ENCODE data around the gene HMG20B. TPM values are rescaled to one million over a fixed set of nuclear protein-coding genes. Genes with fewer than 3 reads are reported as not detected.

The HMG20B gene
- total RNA-seq, 1 experiment from 2014 or later = 146 TPM

DNA sequence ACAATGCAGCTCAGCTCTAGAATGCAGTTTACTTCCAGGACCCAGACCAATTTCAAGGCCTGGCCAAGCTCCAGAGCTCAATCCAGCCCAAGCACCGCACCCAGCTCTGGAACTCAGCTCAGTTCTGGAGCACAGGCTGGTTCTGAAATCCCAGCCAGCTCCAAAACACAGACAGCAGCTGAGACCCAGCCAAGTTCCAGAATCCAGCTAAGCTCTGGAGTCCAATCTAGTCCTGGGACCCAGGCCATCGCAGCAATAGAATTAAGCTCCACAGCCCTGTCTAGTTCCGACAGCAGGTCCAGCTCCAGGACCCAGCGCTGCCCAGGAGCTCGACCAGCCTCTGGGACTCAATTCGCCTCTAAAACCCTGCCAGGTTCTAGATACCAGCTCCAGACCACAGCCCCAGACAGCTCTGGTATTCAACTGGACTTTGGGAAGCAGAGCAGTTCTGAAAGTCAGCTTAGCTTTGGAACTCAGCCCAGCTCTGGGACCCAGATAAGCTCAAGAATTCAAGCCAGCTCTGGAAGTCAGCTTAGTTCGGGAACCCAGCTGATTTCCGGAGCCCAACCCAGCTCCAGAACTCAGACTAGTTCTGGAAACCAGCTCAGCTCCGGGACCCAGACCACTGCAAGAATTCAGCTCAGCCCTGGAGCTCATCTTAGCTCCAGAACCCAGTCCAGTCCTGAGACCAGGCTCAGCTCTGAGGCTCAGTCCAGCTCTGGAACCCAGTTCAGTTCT is 19.3 kb downstream of the HMG20B start:
- CTCF ChIA-PET = no interaction called here
- Histone ChIP-seq H3K27ac (ENCODE audit: low read length) (no peak overlapping the region), H2AFZ (ENCODE audit: low read length) (no peak overlapping the region), H3K4me1 (ENCODE audit: insufficient read depth, low read length) (no peaks in the 10 kb centered on the region), H3F3A (ENCODE audit: low read length, unreplicated experiment) (no peaks in the 10 kb centered on the region), H3K36me3 (ENCODE audit: low read depth, low read length) (no peaks in the 10 kb centered on the region), H3K79me2 (ENCODE audit: low read length) (no peaks in the 10 kb centered on the region), H3K4me2 (ENCODE audit: low read length) (no peak overlapping the region), H3K9me3 (ENCODE audit: low read length) (no peaks in the 10 kb centered on the region), H3K9me2 (replicated peaks; ENCODE audit: low read length) (no peaks in the 10 kb centered on the region), H4K20me1 (ENCODE audit: low read length) (no peaks in the 10 kb centered on the region), H3K9ac (ENCODE audit: low read length) (no peak overlapping the region), H3K27me3 (ENCODE audit: low read length) (no peaks in the 10 kb centered on the region), H3K4me3 (ENCODE audit: low read length) (no peak overlapping the region)
- intact Hi-C loops (cut with micrococcal nuclease) = no loop called here
- ATAC-seq (no peak), DNase-seq (no peak)
- BruUV-seq (replicated peaks) = no TSS peak
- TF ChIP-seq, protein P1, sequence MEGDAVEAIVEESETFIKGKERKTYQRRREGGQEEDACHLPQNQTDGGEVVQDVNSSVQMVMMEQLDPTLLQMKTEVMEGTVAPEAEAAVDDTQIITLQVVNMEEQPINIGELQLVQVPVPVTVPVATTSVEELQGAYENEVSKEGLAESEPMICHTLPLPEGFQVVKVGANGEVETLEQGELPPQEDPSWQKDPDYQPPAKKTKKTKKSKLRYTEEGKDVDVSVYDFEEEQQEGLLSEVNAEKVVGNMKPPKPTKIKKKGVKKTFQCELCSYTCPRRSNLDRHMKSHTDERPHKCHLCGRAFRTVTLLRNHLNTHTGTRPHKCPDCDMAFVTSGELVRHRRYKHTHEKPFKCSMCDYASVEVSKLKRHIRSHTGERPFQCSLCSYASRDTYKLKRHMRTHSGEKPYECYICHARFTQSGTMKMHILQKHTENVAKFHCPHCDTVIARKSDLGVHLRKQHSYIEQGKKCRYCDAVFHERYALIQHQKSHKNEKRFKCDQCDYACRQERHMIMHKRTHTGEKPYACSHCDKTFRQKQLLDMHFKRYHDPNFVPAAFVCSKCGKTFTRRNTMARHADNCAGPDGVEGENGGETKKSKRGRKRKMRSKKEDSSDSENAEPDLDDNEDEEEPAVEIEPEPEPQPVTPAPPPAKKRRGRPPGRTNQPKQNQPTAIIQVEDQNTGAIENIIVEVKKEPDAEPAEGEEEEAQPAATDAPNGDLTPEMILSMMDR (conservative IDR thresholded peaks at IDR 0.05; ENCODE audit: low read depth, low read length) = no peak
- TF ChIP-seq EZH2phosphoT487 (IDR thresholded peaks at IDR 0.05; ENCODE audit: borderline replicate concordance, low read length) (no peak), EZH2 (IDR thresholded peaks at IDR 0.05; ENCODE audit: low read length, unreplicated experiment) (no peak)
- POLR2A ChIA-PET (ENCODE audit: unreplicated experiment) = no interaction called here

DNA sequence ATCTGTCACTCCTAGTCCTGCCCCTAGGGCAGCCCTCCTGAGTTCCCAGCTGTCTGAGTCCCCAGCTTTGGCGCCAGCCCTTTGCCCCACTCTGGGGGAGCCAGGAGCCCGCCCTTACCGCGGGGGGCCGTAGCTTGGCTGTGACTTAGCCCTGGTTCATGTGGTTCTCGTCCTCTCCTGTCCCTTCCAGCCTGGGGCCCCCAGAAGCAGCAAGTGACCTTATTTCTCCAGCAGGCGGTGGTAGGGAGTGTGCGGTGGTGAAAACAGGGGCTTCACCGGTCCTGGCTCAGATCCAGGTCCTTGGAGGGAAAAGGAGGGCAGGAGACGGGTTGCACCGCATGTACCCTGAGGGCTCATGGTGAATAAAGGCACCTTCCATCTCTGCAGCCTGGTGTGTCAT is 20.4 kb downstream of the HMG20B start:
- ChIA-PET CTCF (no interaction called here), POLR2A (ENCODE audit: unreplicated experiment) (no interaction called here)
- TF ChIP-seq EZH2 (IDR thresholded peaks at IDR 0.05; ENCODE audit: low read length, unreplicated experiment) (no peak), EZH2phosphoT487 (IDR thresholded peaks at IDR 0.05; ENCODE audit: borderline replicate concordance, low read length) (no peak)
- TF ChIP-seq, protein P1 (conservative IDR thresholded peaks at IDR 0.05; ENCODE audit: low read depth, low read length) = no peak
- no TSS peak for BruUV-seq (replicated peaks)
- Histone ChIP-seq H3K9ac (ENCODE audit: low read length) (no peak overlapping the region), H3K27me3 (ENCODE audit: low read length) (no peaks in the 10 kb centered on the region), H4K20me1 (ENCODE audit: low read length) (no peaks in the 10 kb centered on the region), H3K4me3 (ENCODE audit: low read length) (no peak overlapping the region), H3K9me2 (replicated peaks; ENCODE audit: low read length) (no peaks in the 10 kb centered on the region), H3K79me2 (ENCODE audit: low read length) (no peaks in the 10 kb centered on the region), H3K36me3 (ENCODE audit: low read depth, low read length) (no peaks in the 10 kb centered on the region), H3K4me1 (ENCODE audit: insufficient read depth, low read length) (no peaks in the 10 kb centered on the region), H3K9me3 (ENCODE audit: low read length) (no peaks in the 10 kb centered on the region), H3K4me2 (ENCODE audit: low read length) (no peak overlapping the region), H3K27ac (ENCODE audit: low read length) (no peak overlapping the region), H2AFZ (ENCODE audit: low read length) (no peak overlapping the region), H3F3A (ENCODE audit: low read length, unreplicated experiment) (no peaks in the 10 kb centered on the region)
- DNase-seq (no peak), ATAC-seq (no peak)
- intact Hi-C loops (cut with micrococcal nuclease) = no loop called here

DNA sequence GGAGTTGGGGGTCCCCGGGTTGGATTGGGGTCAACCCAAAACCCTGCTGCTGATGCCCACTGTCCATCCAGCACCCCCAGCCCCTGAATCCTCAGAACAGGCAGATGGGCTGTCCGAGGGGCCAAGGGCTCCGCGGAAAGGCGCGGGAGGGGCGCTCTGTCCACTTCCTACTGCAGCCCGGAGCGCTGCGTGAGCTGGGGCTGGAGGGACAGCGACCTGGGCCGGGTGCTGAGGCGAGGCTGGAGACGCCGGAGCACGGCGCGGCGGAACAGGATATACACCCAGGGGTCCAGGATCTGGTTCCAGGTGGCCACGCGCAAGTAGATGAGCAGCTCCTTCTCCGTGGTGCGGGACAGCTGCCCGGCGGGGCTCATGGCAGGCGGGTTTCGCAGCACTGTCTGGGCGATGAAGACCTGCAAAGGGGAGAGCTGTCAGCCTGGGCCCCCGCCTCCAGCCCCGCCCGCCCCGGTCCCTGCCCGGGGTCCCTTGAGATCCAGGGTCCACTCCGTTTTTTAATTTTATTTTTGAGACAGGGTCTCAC is 22.8 kb downstream of the HMG20B start:
- intact Hi-C loops (cut with micrococcal nuclease) = no loop called here
- no peaks in the 10 kb centered on the region for H3K79me2 ChIP-seq (ENCODE audit: low read length)
- H3K36me3 ChIP-seq (ENCODE audit: low read depth, low read length) = no peaks in the 10 kb centered on the region
- no peaks in the 10 kb centered on the region for H4K20me1 ChIP-seq (ENCODE audit: low read length)
- no peak overlapping the region for H3K27ac ChIP-seq (ENCODE audit: low read length)
- no peak overlapping the region for H2AFZ ChIP-seq (ENCODE audit: low read length)
- ChIA-PET POLR2A (ENCODE audit: unreplicated experiment) (no interaction called here), CTCF (no interaction called here)
- H3K4me1 ChIP-seq (ENCODE audit: insufficient read depth, low read length) = no peaks in the 10 kb centered on the region
- H3K9ac ChIP-seq (ENCODE audit: low read length) = no peak overlapping the region
- ATAC-seq (no peak), DNase-seq (no peak)
- H3K9me3 ChIP-seq (ENCODE audit: low read length) = no peaks in the 10 kb centered on the region
- no peaks in the 10 kb centered on the region for H3K27me3 ChIP-seq (ENCODE audit: low read length)
- H3F3A ChIP-seq (ENCODE audit: low read length, unreplicated experiment) = no peaks in the 10 kb centered on the region
- TF ChIP-seq EZH2 (IDR thresholded peaks at IDR 0.05; ENCODE audit: low read length, unreplicated experiment) = no peak
- TF ChIP-seq, protein P1 (conservative IDR thresholded peaks at IDR 0.05; ENCODE audit: low read depth, low read length) = no peak
- no peak for TF ChIP-seq EZH2phosphoT487 (IDR thresholded peaks at IDR 0.05; ENCODE audit: borderline replicate concordance, low read length)
- H3K4me3 ChIP-seq (ENCODE audit: low read length) = no peak overlapping the region
- no peaks in the 10 kb centered on the region for H3K9me2 ChIP-seq (replicated peaks; ENCODE audit: low read length)
- H3K4me2 ChIP-seq (ENCODE audit: low read length) = no peak overlapping the region
- BruUV-seq (replicated peaks) = no TSS peak

Measured in PC-3 (cell line).